GM12878 (cell line): Measurements from ENCODE around the gene TSSK2. TPM values are rescaled to one million over a fixed set of nuclear protein-coding genes. Genes with fewer than 3 reads are reported as not detected.
"Not testable (repeated sequence)": the region's sequence is repeated elsewhere in the genome, so short reads cannot be mapped to it uniquely, and the experiment has no call there.

Experiments
- ATAC-seq: fragments of 200-7000 bp; cut with Tn5 transposase; 3 replicates; pipeline ENCODE4 v1.9.1; 2020; ENCODE audit warnings: mild to moderate bottlenecking, moderate library complexity
- BruUV-seq: library from RNA; stranded (reverse); fragments of 400-500 nt; replicated peaks from 2 replicates; lab custom pipeline; 2021; lab: Mats Ljungman, UMichigan
- CTCF ChIA-PET: fragments of 300-600 bp; sonication (Branson Sonifier 250); formaldehyde crosslinking; extraction: SDS; loops from one replicate; lab custom pipeline; 2021; ENCODE audit warnings: inconsistent platforms; lab: Yijun Ruan, JAX
- POLR2A ChIA-PET: fragments of 350-600 bp; formaldehyde crosslinking; extraction: SDS; loops from one replicate; lab custom pipeline; 2021; ENCODE audit warnings: inconsistent platforms; lab: Charles Lee
- RAD21 ChIA-PET: fragments of 300-600 bp; sonication (Branson Sonifier 250); formaldehyde crosslinking; loops from one replicate; lab custom pipeline; 2023; ENCODE audit warnings: antibody characterized with exemption; ENCODE audit not compliant: unreplicated experiment; lab: Charles Lee
- SMC1A ChIA-PET: fragments of 300-600 bp; sonication (Branson Sonifier 250); formaldehyde crosslinking; loops from one replicate; lab custom pipeline; 2023; ENCODE audit not compliant: unreplicated experiment, uncharacterized antibody; lab: Charles Lee
- DNase-seq: peaks from one replicate; pipeline ENCODE4 v3.0.0-alpha.2; 2011; ENCODE audit warnings: low read depth, low spot score
- FAIRE-seq: peaks from 3 replicates; lab custom pipeline; 2011; peaks lifted over from hg19 to GRCh38; lab: Jason Lieb, UNC
- H2AFZ ChIP-seq: 2 replicates; pipeline ENCODE4 v1.6.0; 2011; ENCODE audit warnings: low read depth, low read length, control low read depth; ENCODE audit not compliant: control insufficient read depth
- H3K27ac ChIP-seq: 2 replicates; pipeline ENCODE4 v1.5.1; 2011; ENCODE audit warnings: control low read depth; ENCODE audit not compliant: control insufficient read depth, insufficient read depth
- H3K27me3 ChIP-seq, 2 experiments: replicated peaks in 1 of 2; 2 replicates each; pipeline versions ENCODE4 v1.6.0 to v1.6.1; 2011; ENCODE audit warnings: low read length in 1 of 2; ENCODE audit not compliant: control insufficient read depth in 2 of 2, insufficient read depth in 2 of 2
- H3K36me3 ChIP-seq, 2 experiments: 2 replicates each; pipeline ENCODE4 v1.5.1; 2011; ENCODE audit warnings: low read length in 1 of 2; ENCODE audit not compliant: control insufficient read depth in 2 of 2, insufficient read depth in 2 of 2
- H3K4me1 ChIP-seq: 2 replicates; pipeline ENCODE4 v1.6.1; 2011; ENCODE audit warnings: mild to moderate bottlenecking, low read length, moderate library complexity, mixed read lengths; ENCODE audit not compliant: control insufficient read depth, insufficient read depth
- H3K4me2 ChIP-seq: 2 replicates; pipeline ENCODE4 v1.6.0; 2011; ENCODE audit warnings: control low read depth; ENCODE audit not compliant: control insufficient read depth, insufficient read depth
- H3K4me3 ChIP-seq: fragments of 200-600 bp; sonication (generic); 2 replicates; pipeline ENCODE4 v1.5.1; 2016
- H3K79me2 ChIP-seq: 2 replicates; pipeline ENCODE4 v1.6.0; 2011; ENCODE audit warnings: low read length; ENCODE audit not compliant: control insufficient read depth, insufficient read depth
- H3K9ac ChIP-seq: 2 replicates; pipeline ENCODE4 v1.8.0; 2011; ENCODE audit warnings: low read length, control low read depth, mixed read lengths; ENCODE audit not compliant: control insufficient read depth, insufficient read depth
- H3K9me3 ChIP-seq: replicated peaks from 3 replicates; pipeline ENCODE4 v1.5.1; 2011; ENCODE audit warnings: mild to moderate bottlenecking, low read length; ENCODE audit not compliant: control insufficient read depth, insufficient read depth
- H4K20me1 ChIP-seq: 2 replicates; pipeline ENCODE4 v1.6.0; 2011; ENCODE audit not compliant: control insufficient read depth, insufficient read depth
- CBX3 ChIP-seq: fragments of 200-600 bp; sonication (generic); IDR thresholded peaks from 2 replicates; pipeline ENCODE4 v1.6.1; 2016; ENCODE audit warnings: low read depth, borderline replicate concordance
- CHD2 ChIP-seq: IDR thresholded peaks from 2 replicates; pipeline ENCODE4 v1.6.1; 2011; ENCODE audit warnings: low read depth, low read length, improper control_type of control experiment, borderline replicate concordance
- CHD4 ChIP-seq: fragments of 200-600 bp; sonication (generic); IDR thresholded peaks from 2 replicates; pipeline ENCODE4 v1.6.1; 2016; ENCODE audit warnings: mild to moderate bottlenecking
- HCFC1 ChIP-seq: fragments of 150-350 bp; IDR thresholded peaks from 2 replicates; pipeline ENCODE4 v1.6.1; 2014; ENCODE audit warnings: low read length
- POLR2AphosphoS2 ChIP-seq: IDR thresholded peaks from 2 replicates; pipeline ENCODE4 v1.6.1; 2011; ENCODE audit warnings: low read depth, mild to moderate bottlenecking, low read length, improper control_type of control experiment, moderate library complexity
- RUNX3 ChIP-seq: IDR thresholded peaks from 2 replicates; pipeline ENCODE4 v1.6.1; 2012; ENCODE audit warnings: low read length, inconsistent platforms
- SMAD1 ChIP-seq: fragments of 450-650 bp; IDR thresholded peaks from 2 replicates; pipeline ENCODE4 v1.6.1; 2018; ENCODE audit warnings: mild to moderate bottlenecking, low read depth; ENCODE audit not compliant: partially characterized antibody
- TBL1XR1 ChIP-seq: IDR thresholded peaks from 2 replicates; pipeline ENCODE4 v1.6.1; 2012; ENCODE audit warnings: low read depth, low read length, improper control_type of control experiment
- WGBS: methylation state at CpG from one replicate; pipeline ENCODE4 v1.1.6; 2016; ENCODE audit warnings: low lambda C conversion rate; ENCODE audit not compliant: insufficient replicate concordance, insufficient coverage; ENCODE audit errors: missing lambda C conversion rate; 5-methylcytosine and 5-hydroxymethylcytosine counted together
- in situ Hi-C: fragments of 300-500 bp; cut with MboI; formaldehyde crosslinking; loops from 9 replicates; pipeline ENCODE4 v1.14.3; 2018; ENCODE audit warnings: mixed read lengths
- intact Hi-C: fragments of 100-400 bp; cut with micrococcal nuclease; formaldehyde crosslinking; loops from one replicate; pipeline ENCODE4 v1.14.2; 2022; ENCODE audit not compliant: unreplicated experiment
- polyA plus RNA-seq, 11 experiments: library from polyadenylated mRNA; depleted of rRNA in 4 of 11; unstranded in 6 of 11; stranded (reverse) in 5 of 11; fragments of >200 nt; fragmentation: Nextera tagmentation in 4 of 11; fragmentation: Illumina TruSeq in 1 of 11; extraction: Ambion mirVana in 4 of 11; extraction: Trizol in 1 of 11; gene quantifications; 1 replicate in 1 of 11; 2 replicates in 10 of 11; pipeline versions ENCODE4 v1.2.1 to v1.2.3, GENCODE V29; 2011 to 2016; ENCODE audit warnings: inconsistent platforms in 2 of 11, missing spikeins in 2 of 11, low read depth in 1 of 11
- total RNA-seq, 4 experiments: library from RNA; depleted of rRNA in 3 of 4; stranded (reverse); fragments of >200 nt in 3 of 4; fragmentation: Illumina TruSeq in 1 of 4; extraction: Trizol in 1 of 4; gene quantifications; 2 replicates each; pipeline versions ENCODE4 v1.2.1 to v1.2.3, GENCODE V29; 2013 to 2021
- TF ChIP-seq, protein P1 (sequence below): fragments of 450-650 bp; IDR thresholded peaks from 2 replicates; pipeline ENCODE4 v1.6.1; 2017; ENCODE audit warnings: mild to moderate bottlenecking
- TF ChIP-seq, protein P2 (sequence below): fragments of 450-650 bp; IDR thresholded peaks from 2 replicates; pipeline ENCODE4 v1.6.1; 2018; ENCODE audit warnings: mild to moderate bottlenecking, low read depth, moderate library complexity; ENCODE audit not compliant: partially characterized antibody
- TF ChIP-seq, protein P3 (sequence below): IDR thresholded peaks from 2 replicates; pipeline ENCODE4 v1.6.1; 2011; ENCODE audit warnings: low read depth, low read length, improper control_type of control experiment, borderline replicate concordance

TSSK2 gene
- total and polyA plus RNA-seq, 10 of the 15 experiments (the other 5 are each of a cell fraction or from before 2014, with no cell fraction given) = 0.03 to 0.17 TPM; not detected in 8

DNA sequence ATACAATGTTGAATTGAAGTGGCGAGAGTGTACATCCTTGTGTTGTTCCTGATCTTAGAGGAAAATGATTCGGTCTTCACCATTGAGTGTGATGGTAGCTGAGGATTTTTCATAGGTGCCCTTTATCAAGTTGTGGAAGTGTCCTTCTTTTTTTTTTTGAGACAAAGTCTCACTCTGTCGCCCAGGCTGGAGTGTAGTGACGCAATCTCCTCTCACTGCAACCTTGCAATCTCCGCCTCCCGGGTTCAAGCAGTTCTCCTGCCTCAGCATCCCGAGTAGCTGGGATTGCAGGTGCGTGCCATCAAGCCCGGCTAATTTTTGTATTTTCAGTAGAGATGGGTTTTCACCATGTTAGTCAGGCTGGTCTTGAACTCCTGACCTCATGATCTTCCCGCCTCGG lies 27.5 kb downstream of the TSSK2 start:
- H3K27me3 ChIP-seq, SMC1A ChIA-PET, H3K79me2 ChIP-seq, H4K20me1 ChIP-seq, H2AFZ ChIP-seq, ATAC-seq, H3K36me3 ChIP-seq, intact Hi-C loops, BruUV-seq, H3K9ac ChIP-seq, H3K9me3 ChIP-seq, DNase-seq, H3K4me1 ChIP-seq, RAD21 ChIA-PET, FAIRE-seq, in situ Hi-C loops, H3K4me2 ChIP-seq, H3K27ac ChIP-seq, H3K4me3 ChIP-seq: not testable (repeated sequence)
- 66% methylated on average over 11 of the region's 11 CpGs for WGBS
- POLR2A ChIA-PET = interaction anchor here (0.6 kb wide), 1 partner anchor 177 kb away, joined by 4 read pairs; no protein-coding TSS in a partner anchor
- CTCF ChIA-PET = interaction anchor here (0.6 to 1.3 kb wide), 2 partner anchors 14 to 35 kb away, joined by 3 to 4 read pairs; partner anchors contain the start of gene ESS2

DNA sequence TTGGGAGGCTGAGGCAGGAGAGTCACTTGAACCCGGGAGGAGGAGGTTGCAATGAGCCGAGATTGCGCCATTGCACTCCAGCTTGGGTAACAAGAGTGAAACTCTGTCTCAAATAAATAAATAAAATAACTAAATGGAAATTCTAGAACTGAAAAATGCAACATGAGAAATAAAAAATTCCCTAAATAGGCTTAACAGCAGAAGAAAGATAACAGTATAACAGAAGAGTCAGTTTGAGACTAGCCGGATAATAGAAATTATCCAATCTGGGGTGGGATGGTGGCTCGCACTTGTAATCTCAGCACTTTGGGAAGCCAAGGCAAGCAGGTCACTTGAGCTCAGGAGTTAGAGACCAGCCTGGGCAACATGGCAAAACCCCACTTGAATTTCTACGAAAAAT lies 33.3 kb downstream of the TSSK2 start:
- SMC1A ChIA-PET = no interaction called here
- RAD21 ChIA-PET = no interaction called here
- Histone ChIP-seq H2AFZ (no peak overlapping the region), H3K36me3 (no peaks in the 10 kb centered on the region), H3K27me3 (peaks cover 0 to 4% of the 10 kb centered on the region in 2 experiments; a peak in 2 of 4 replicates), H3K27ac (no peak overlapping the region), H3K79me2 (no peaks in the 10 kb centered on the region), H3K4me2 (no peak overlapping the region), H3K4me1 (no peaks in the 10 kb centered on the region; the same call in 1 of the 2 replicates), H3K4me3 (no peak overlapping the region), H3K9me3 (no peaks in the 10 kb centered on the region), H4K20me1 (no peaks in the 10 kb centered on the region), H3K9ac (no peak overlapping the region)
- no TSS peak for BruUV-seq
- DNase-seq = no peak
- no peak for FAIRE-seq
- ATAC-seq = no peak
- CTCF ChIA-PET = no interaction called here
- in situ Hi-C loops = no loop called here
- intact Hi-C loops = no loop called here
- WGBS = 93% methylated on average over 6 of the region's 6 CpGs
- POLR2A ChIA-PET = no interaction called here
- TF ChIP-seq TBL1XR1 (no peak), HCFC1 (no peak), CHD4 (no peak), SMAD1 (no peak), CHD2 (no peak), CBX3 (no peak), POLR2AphosphoS2 (no peak), RUNX3 (no peak)
- TF ChIP-seq, protein P1, sequence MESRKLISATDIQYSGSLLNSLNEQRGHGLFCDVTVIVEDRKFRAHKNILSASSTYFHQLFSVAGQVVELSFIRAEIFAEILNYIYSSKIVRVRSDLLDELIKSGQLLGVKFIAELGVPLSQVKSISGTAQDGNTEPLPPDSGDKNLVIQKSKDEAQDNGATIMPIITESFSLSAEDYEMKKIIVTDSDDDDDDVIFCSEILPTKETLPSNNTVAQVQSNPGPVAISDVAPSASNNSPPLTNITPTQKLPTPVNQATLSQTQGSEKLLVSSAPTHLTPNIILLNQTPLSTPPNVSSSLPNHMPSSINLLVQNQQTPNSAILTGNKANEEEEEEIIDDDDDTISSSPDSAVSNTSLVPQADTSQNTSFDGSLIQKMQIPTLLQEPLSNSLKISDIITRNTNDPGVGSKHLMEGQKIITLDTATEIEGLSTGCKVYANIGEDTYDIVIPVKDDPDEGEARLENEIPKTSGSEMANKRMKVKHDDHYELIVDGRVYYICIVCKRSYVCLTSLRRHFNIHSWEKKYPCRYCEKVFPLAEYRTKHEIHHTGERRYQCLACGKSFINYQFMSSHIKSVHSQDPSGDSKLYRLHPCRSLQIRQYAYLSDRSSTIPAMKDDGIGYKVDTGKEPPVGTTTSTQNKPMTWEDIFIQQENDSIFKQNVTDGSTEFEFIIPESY = no peak
- TF ChIP-seq, protein P2, sequence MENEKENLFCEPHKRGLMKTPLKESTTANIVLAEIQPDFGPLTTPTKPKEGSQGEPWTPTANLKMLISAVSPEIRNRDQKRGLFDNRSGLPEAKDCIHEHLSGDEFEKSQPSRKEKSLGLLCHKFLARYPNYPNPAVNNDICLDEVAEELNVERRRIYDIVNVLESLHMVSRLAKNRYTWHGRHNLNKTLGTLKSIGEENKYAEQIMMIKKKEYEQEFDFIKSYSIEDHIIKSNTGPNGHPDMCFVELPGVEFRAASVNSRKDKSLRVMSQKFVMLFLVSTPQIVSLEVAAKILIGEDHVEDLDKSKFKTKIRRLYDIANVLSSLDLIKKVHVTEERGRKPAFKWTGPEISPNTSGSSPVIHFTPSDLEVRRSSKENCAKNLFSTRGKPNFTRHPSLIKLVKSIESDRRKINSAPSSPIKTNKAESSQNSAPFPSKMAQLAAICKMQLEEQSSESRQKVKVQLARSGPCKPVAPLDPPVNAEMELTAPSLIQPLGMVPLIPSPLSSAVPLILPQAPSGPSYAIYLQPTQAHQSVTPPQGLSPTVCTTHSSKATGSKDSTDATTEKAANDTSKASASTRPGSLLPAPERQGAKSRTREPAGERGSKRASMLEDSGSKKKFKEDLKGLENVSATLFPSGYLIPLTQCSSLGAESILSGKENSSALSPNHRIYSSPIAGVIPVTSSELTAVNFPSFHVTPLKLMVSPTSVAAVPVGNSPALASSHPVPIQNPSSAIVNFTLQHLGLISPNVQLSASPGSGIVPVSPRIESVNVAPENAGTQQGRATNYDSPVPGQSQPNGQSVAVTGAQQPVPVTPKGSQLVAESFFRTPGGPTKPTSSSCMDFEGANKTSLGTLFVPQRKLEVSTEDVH = no peak
- TF ChIP-seq, protein P3, sequence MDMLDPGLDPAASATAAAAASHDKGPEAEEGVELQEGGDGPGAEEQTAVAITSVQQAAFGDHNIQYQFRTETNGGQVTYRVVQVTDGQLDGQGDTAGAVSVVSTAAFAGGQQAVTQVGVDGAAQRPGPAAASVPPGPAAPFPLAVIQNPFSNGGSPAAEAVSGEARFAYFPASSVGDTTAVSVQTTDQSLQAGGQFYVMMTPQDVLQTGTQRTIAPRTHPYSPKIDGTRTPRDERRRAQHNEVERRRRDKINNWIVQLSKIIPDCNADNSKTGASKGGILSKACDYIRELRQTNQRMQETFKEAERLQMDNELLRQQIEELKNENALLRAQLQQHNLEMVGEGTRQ = no peak
